NOMO-1 (cell line): ENCODE results near the gene TP53AIP1.
A peak's percentile ranks its signal among the peaks of the same experiment; 100 is the strongest.

Experiments
- DNase-seq, 2 experiments: peaks; one replicate each; lab custom pipeline; 2025; ENCODE audit not compliant: unreplicated experiment in 2 of 2; lab: John Stamatoyannopoulos, UW

The TP53AIP1 gene

GRCh38 chr11:128908391-128909246 lies 34.1 kb downstream of the TP53AIP1 start:
- DNase-seq, result peak in 1 of 2 experiments; percentile 52

GRCh38 chr11:128907585-128907984 lies 35.1 kb downstream of the TP53AIP1 start:
- DNase-seq, result no peak

- DNase-seq, result no peak
These were observed 36.3 kb downstream of the TP53AIP1 start for GRCh38 chr11:128906185-128907050.

- DNase-seq, result peak; percentile 19 to 40
These were observed 37.1 kb downstream of the TP53AIP1 start for GRCh38 chr11:128905345-128906184.

- DNase-seq, result no peak
These were observed 37.9 kb downstream of the TP53AIP1 start for GRCh38 chr11:128904656-128905344.

- no peak for DNase-seq
These were observed 38.4 kb downstream of the TP53AIP1 start for GRCh38 chr11:128904303-128904655.

GRCh38 chr11:128903248-128904061 lies 39.2 kb downstream of the TP53AIP1 start:
- no peak for DNase-seq

- DNase-seq, result no peak
These were observed 40.1 kb downstream of the TP53AIP1 start for GRCh38 chr11:128902515-128903066.

GRCh38 chr11:128901653-128902514 lies 40.8 kb downstream of the TP53AIP1 start:
- DNase-seq, result no peak

- DNase-seq, result no peak
These were observed 42.2 kb downstream of the TP53AIP1 start for GRCh38 chr11:128900468-128900867.

- no peak for DNase-seq
These were observed 43.9 kb downstream of the TP53AIP1 start for GRCh38 chr11:128898580-128899344.

GRCh38 chr11:128897826-128898225 lies 44.8 kb downstream of the TP53AIP1 start:
- DNase-seq, result no peak

GRCh38 chr11:128896356-128896755 lies 46.3 kb downstream of the TP53AIP1 start:
- DNase-seq, result no peak

GRCh38 chr11:128895526-128895925 lies 47.1 kb downstream of the TP53AIP1 start:
- no peak for DNase-seq

- no peak for DNase-seq
These were observed 48.0 kb downstream of the TP53AIP1 start for GRCh38 chr11:128894685-128895084.

- DNase-seq, result no peak
These were observed 48.4 kb downstream of the TP53AIP1 start for GRCh38 chr11:128894286-128894681.

GRCh38 chr11:128893578-128894285 lies 48.9 kb downstream of the TP53AIP1 start:
- DNase-seq, result no peak
